B cell (primary cell): ENCODE results near the gene TBX6. TPM values are rescaled to one million over a fixed set of nuclear protein-coding genes. Genes with fewer than 3 reads are reported as not detected.

Experiments
- ATAC-seq: fragments of 200-7000 bp; cut with Tn5 transposase; one replicate; pipeline ENCODE4 v1.10.0; 2021; ENCODE audit warnings: low read depth, mild to moderate bottlenecking, moderate number of reproducible peaks, moderate library complexity
- CTCF ChIA-PET: fragments of 350-600 bp; sonication (Branson Sonifier 250); formaldehyde crosslinking; loops from one replicate; lab custom pipeline; 2021; ENCODE audit warnings: antibody characterized with exemption, inconsistent platforms; lab: Charles Lee
- POLR2A ChIA-PET: fragments of 350-600 bp; sonication (Branson Sonifier 250); formaldehyde crosslinking; loops from one replicate; lab custom pipeline; 2021; ENCODE audit warnings: antibody characterized with exemption; lab: Charles Lee
- DNase-seq: peaks from one replicate; pipeline ENCODE4 v3.0.0; 2013
- H2AFZ ChIP-seq: 2 replicates; pipeline ENCODE4 v1.6.1; 2012; ENCODE audit warnings: mild to moderate bottlenecking, low read depth, low read length; ENCODE audit not compliant: insufficient read depth, poor library complexity, severe bottlenecking
- H3K27ac ChIP-seq, 2 donors: 1 replicate in 1 of 2; 2 replicates in 1 of 2; pipeline ENCODE4 v1.5.1; 2012 to 2013; ENCODE audit warnings: low read length in 2 of 2, mild to moderate bottlenecking in 2 of 2, moderate library complexity in 1 of 2
- H3K27me3 ChIP-seq, 4 experiments: fragments of 200-600 bp in 1 of 4; sonication (generic) in 1 of 4; replicated peaks in 1 of 4; 1 replicate in 2 of 4; 2 replicates in 2 of 4; pipeline versions ENCODE4 v1.6.1 to v1.7.0; 2013 to 2016; ENCODE audit warnings: low read length in 3 of 4, mild to moderate bottlenecking in 2 of 4, mixed read lengths in 1 of 4, moderate library complexity in 1 of 4; ENCODE audit not compliant: insufficient read depth in 4 of 4, control insufficient read depth in 3 of 4; ENCODE audit errors: control extremely low read depth in 1 of 4
- H3K36me3 ChIP-seq, 2 experiments: replicated peaks in 1 of 2; 1 replicate in 1 of 2; 2 replicates in 1 of 2; pipeline versions ENCODE4 v1.6.1 to v1.7.1; 2013; ENCODE audit warnings: low read length in 1 of 2; ENCODE audit not compliant: insufficient read depth in 2 of 2, control insufficient read depth in 1 of 2; ENCODE audit errors: control extremely low read depth in 1 of 2, extremely low read depth in 1 of 2
- H3K4me1 ChIP-seq, 2 donors: fragments of 200-600 bp in 1 of 2; sonication (generic) in 1 of 2; 1 replicate in 1 of 2; 2 replicates in 1 of 2; pipeline versions ENCODE4 v1.5.1 to v1.6.1; 2013 to 2017; ENCODE audit warnings: low read length in 2 of 2; ENCODE audit not compliant: control insufficient read depth in 2 of 2, insufficient read depth in 2 of 2
- H3K4me2 ChIP-seq: replicated peaks from 2 replicates; pipeline ENCODE3; 2012; ENCODE audit warnings: mild to moderate bottlenecking, low read depth, low read length; ENCODE audit not compliant: poor library complexity, severe bottlenecking
- H3K4me3 ChIP-seq, 5 experiments: fragments of 200-600 bp in 1 of 5; sonication (generic) in 1 of 5; 1 replicate in 3 of 5; 2 replicates in 2 of 5; pipeline versions ENCODE4 v1.5.1 to v1.7.0; 2011 to 2016; ENCODE audit warnings: low read length in 4 of 5, mild to moderate bottlenecking in 4 of 5, low read depth in 2 of 5, control low read depth in 1 of 5, moderate library complexity in 1 of 5; ENCODE audit not compliant: insufficient read depth in 1 of 5; ENCODE audit errors: control extremely low read depth in 1 of 5, extremely low read depth in 1 of 5
- H3K79me2 ChIP-seq: fragments of 200-600 bp; sonication (generic); one replicate; pipeline ENCODE4 v1.6.0; 2016; ENCODE audit warnings: low read length; ENCODE audit not compliant: control insufficient read depth, insufficient read depth
- H3K9ac ChIP-seq: fragments of 200-600 bp; sonication (generic); 2 replicates; pipeline ENCODE4 v1.6.1; 2017; ENCODE audit warnings: mild to moderate bottlenecking, low read length, moderate library complexity
- H3K9me3 ChIP-seq, 3 donors: one replicate each; pipeline versions ENCODE4 v1.6.1 to v1.7.1; 2013; ENCODE audit warnings: low read length in 2 of 3; ENCODE audit not compliant: control insufficient read depth in 2 of 3, insufficient read depth in 1 of 3; ENCODE audit errors: control extremely low read depth in 1 of 3
- H4K20me1 ChIP-seq: 2 replicates; pipeline ENCODE4 v1.6.0; 2012; ENCODE audit warnings: mild to moderate bottlenecking, low read length; ENCODE audit not compliant: insufficient read depth, control insufficient read depth, poor library complexity, severe bottlenecking
- H3K27ac Mint-ChIP-seq: one replicate; pipeline ENCODE4 v1.8.0; 2021; ENCODE audit warnings: mixed read lengths
- H3K27me3 Mint-ChIP-seq: one replicate; pipeline ENCODE4 v1.8.0; 2021; ENCODE audit warnings: mixed read lengths
- H3K4me1 Mint-ChIP-seq: one replicate; pipeline ENCODE4 v1.8.0; 2021; ENCODE audit warnings: mixed read lengths
- H3K4me3 Mint-ChIP-seq: one replicate; pipeline ENCODE4 v1.8.0; 2021; ENCODE audit warnings: mixed read lengths
- H3K9me3 Mint-ChIP-seq: one replicate; pipeline ENCODE4 v1.8.0; 2022; ENCODE audit warnings: mixed read lengths; ENCODE audit not compliant: insufficient read depth
- CTCF ChIP-seq: fragments of 200-600 bp; IDR thresholded peaks from one replicate; pipeline ENCODE4 v1.8.0; 2022; ENCODE audit warnings: antibody characterized with exemption, mild to moderate bottlenecking
- EZH2 ChIP-seq: IDR thresholded peaks from 2 replicates; pipeline ENCODE4 v1.6.1; 2012; ENCODE audit warnings: borderline replicate concordance, low read depth, mild to moderate bottlenecking, moderate library complexity, low read length; ENCODE audit not compliant: insufficient read depth, poor library complexity, severe bottlenecking
- WGBS: methylation state at CpG from one replicate; pipeline ENCODE4 v1.1.5; 2013; ENCODE audit warnings: missing lambda C conversion rate; ENCODE audit not compliant: insufficient coverage; 5-methylcytosine and 5-hydroxymethylcytosine counted together
- intact Hi-C: fragments of 100-400 bp; cut with micrococcal nuclease; formaldehyde crosslinking; loops from one replicate; pipeline ENCODE4 v1.10.0; 2022
- polyA plus RNA-seq: library from polyadenylated mRNA; depleted of rRNA; stranded (reverse); fragments of >200 nt; gene quantifications from 2 replicates; pipeline ENCODE4 v1.2.3, GENCODE V29; 2012
- total RNA-seq, 2 donors: library from RNA; stranded (reverse); fragments of 120-200 nt in 1 of 2; gene quantifications; 1 replicate in 1 of 2; 2 replicates in 1 of 2; pipeline versions ENCODE4 v1.2.3 to v1.2.4, GENCODE V29; 2013 to 2022

The TBX6 gene
- total and polyA plus RNA-seq, 2 donors (not counting 1 experiment from before 2014, with no cell fraction given): 1.4 to 5.4 TPM

GRCh38 chr16:30049871-30050270 lies 41.9 kb downstream of the TBX6 start:
- Histone ChIP-seq H3K27ac (no peak overlapping the region), H3K79me2 (peaks cover 3% of the 10 kb centered on the region), H3K4me3 (no peak overlapping the region), H3K4me2 (no peak overlapping the region), H4K20me1 (no peaks in the 10 kb centered on the region), H3K27me3 (peaks cover 0 to 5% (median 1%) of the 10 kb centered on the region in 4 experiments), H2AFZ (no peak overlapping the region), H3K9me3 (no peaks in the 10 kb centered on the region), H3K4me1 (peaks cover 5 to 12% of the 10 kb centered on the region in 2 donors), H3K9ac (no peak overlapping the region), H3K36me3 (no peaks in the 10 kb centered on the region)
- DNase-seq (no peak), ATAC-seq (no peak)
- WGBS: 98% methylated on average over 7 of the region's 8 CpGs
- ChIA-PET CTCF (interaction anchor here (1.0 to 1.1 kb wide), 2 partner anchors 42 to 360 kb away, joined by 3 to 4 read pairs; partner anchors contain the start of gene TBX6), POLR2A (no interaction called here)
- Mint-ChIP-seq H3K27me3 (peaks cover 7% of the 10 kb centered on the region), H3K27ac (no peak overlapping the region), H3K9me3 (no peaks in the 10 kb centered on the region), H3K4me1 (peaks cover 13% of the 10 kb centered on the region), H3K4me3 (no peak overlapping the region)
- intact Hi-C loops: no loop called here
- TF ChIP-seq CTCF: no peak
- TF ChIP-seq EZH2: no peak

- peaks cover 7% of the 10 kb centered on the region for H3K27me3 Mint-ChIP-seq
- Histone ChIP-seq H3K4me1 (no peaks in the 10 kb centered on the region), H3K9me3 (no peaks in the 10 kb centered on the region), H3K4me3 (no peak overlapping the region), H3K4me2 (no peak overlapping the region), H2AFZ (no peak overlapping the region), H3K36me3 (no peaks in the 10 kb centered on the region), H4K20me1 (no peaks in the 10 kb centered on the region), H3K79me2 (no peaks in the 10 kb centered on the region), H3K9ac (no peak overlapping the region), H3K27me3 (peaks cover 0 to 5% (median 0%) of the 10 kb centered on the region in 4 experiments), H3K27ac (no peak overlapping the region)
- no peaks in the 10 kb centered on the region for H3K4me1 Mint-ChIP-seq
- ATAC-seq (no peak), DNase-seq (no peak)
- POLR2A ChIA-PET: no interaction called here
- no peak overlapping the region for H3K4me3 Mint-ChIP-seq
- no peak overlapping the region for H3K27ac Mint-ChIP-seq
- no CpG with 5 or more reads among the region's 1 CpG for WGBS
- TF ChIP-seq EZH2 (no peak), CTCF (no peak)
- CTCF ChIA-PET: no interaction called here
- intact Hi-C loops: no loop called here
- H3K9me3 Mint-ChIP-seq: no peaks in the 10 kb centered on the region
Observed at GRCh38 chr16:30046588-30046987, 45.1 kb downstream of the TBX6 start.
